GM12878 (cell line): ENCODE results near the gene HIVEP3. TPM values are rescaled to one million over a fixed set of nuclear protein-coding genes. Genes with fewer than 3 reads are reported as not detected.

ENCODE experiments used
- ATAC-seq: fragments of 200-7000 bp; cut with Tn5 transposase; 3 replicates; pipeline ENCODE4 v1.9.1; 2020; ENCODE audit warnings: mild to moderate bottlenecking, moderate library complexity
- BruUV-seq: library from RNA; stranded (reverse); fragments of 400-500 nt; replicated peaks from 2 replicates; lab custom pipeline; 2021; lab: Mats Ljungman, UMichigan
- CTCF ChIA-PET: fragments of 300-600 bp; sonication (Branson Sonifier 250); formaldehyde crosslinking; extraction: SDS; loops from one replicate; lab custom pipeline; 2021; ENCODE audit warnings: inconsistent platforms; lab: Yijun Ruan, JAX
- POLR2A ChIA-PET: fragments of 350-600 bp; formaldehyde crosslinking; extraction: SDS; loops from one replicate; lab custom pipeline; 2021; ENCODE audit warnings: inconsistent platforms; lab: Charles Lee
- RAD21 ChIA-PET: fragments of 300-600 bp; sonication (Branson Sonifier 250); formaldehyde crosslinking; loops from one replicate; lab custom pipeline; 2023; ENCODE audit warnings: antibody characterized with exemption; ENCODE audit not compliant: unreplicated experiment; lab: Charles Lee
- SMC1A ChIA-PET: fragments of 300-600 bp; sonication (Branson Sonifier 250); formaldehyde crosslinking; loops from one replicate; lab custom pipeline; 2023; ENCODE audit not compliant: unreplicated experiment, uncharacterized antibody; lab: Charles Lee
- DNase-seq: peaks from one replicate; pipeline ENCODE4 v3.0.0-alpha.2; 2011; ENCODE audit warnings: low read depth, low spot score
- FAIRE-seq: peaks from 3 replicates; lab custom pipeline; 2011; peaks lifted over from hg19 to GRCh38; lab: Jason Lieb, UNC
- H2AFZ ChIP-seq: 2 replicates; pipeline ENCODE4 v1.6.0; 2011; ENCODE audit warnings: low read depth, low read length, control low read depth; ENCODE audit not compliant: control insufficient read depth
- H3K27ac ChIP-seq: 2 replicates; pipeline ENCODE4 v1.5.1; 2011; ENCODE audit warnings: control low read depth; ENCODE audit not compliant: control insufficient read depth, insufficient read depth
- H3K27me3 ChIP-seq, 2 experiments: replicated peaks in 1 of 2; 2 replicates each; pipeline versions ENCODE4 v1.6.0 to v1.6.1; 2011; ENCODE audit warnings: low read length in 1 of 2; ENCODE audit not compliant: control insufficient read depth in 2 of 2, insufficient read depth in 2 of 2
- H3K36me3 ChIP-seq, 2 experiments: 2 replicates each; pipeline ENCODE4 v1.5.1; 2011; ENCODE audit warnings: low read length in 1 of 2; ENCODE audit not compliant: control insufficient read depth in 2 of 2, insufficient read depth in 2 of 2
- H3K4me1 ChIP-seq: 2 replicates; pipeline ENCODE4 v1.6.1; 2011; ENCODE audit warnings: mild to moderate bottlenecking, low read length, moderate library complexity, mixed read lengths; ENCODE audit not compliant: control insufficient read depth, insufficient read depth
- H3K4me2 ChIP-seq: 2 replicates; pipeline ENCODE4 v1.6.0; 2011; ENCODE audit warnings: control low read depth; ENCODE audit not compliant: control insufficient read depth, insufficient read depth
- H3K4me3 ChIP-seq: fragments of 200-600 bp; sonication (generic); 2 replicates; pipeline ENCODE4 v1.5.1; 2016
- H3K79me2 ChIP-seq: 2 replicates; pipeline ENCODE4 v1.6.0; 2011; ENCODE audit warnings: low read length; ENCODE audit not compliant: control insufficient read depth, insufficient read depth
- H3K9ac ChIP-seq: 2 replicates; pipeline ENCODE4 v1.8.0; 2011; ENCODE audit warnings: low read length, control low read depth, mixed read lengths; ENCODE audit not compliant: control insufficient read depth, insufficient read depth
- H3K9me3 ChIP-seq: replicated peaks from 3 replicates; pipeline ENCODE4 v1.5.1; 2011; ENCODE audit warnings: mild to moderate bottlenecking, low read length; ENCODE audit not compliant: control insufficient read depth, insufficient read depth
- H4K20me1 ChIP-seq: 2 replicates; pipeline ENCODE4 v1.6.0; 2011; ENCODE audit not compliant: control insufficient read depth, insufficient read depth
- BHLHE40 ChIP-seq, 2 experiments: fragments of 450-650 bp in 1 of 2; IDR thresholded peaks; 2 replicates each; pipeline ENCODE4 v1.6.1; 2011 to 2017; ENCODE audit warnings: low read depth in 2 of 2, borderline replicate concordance in 1 of 2, improper control_type of control experiment in 1 of 2, low read length in 1 of 2, mild to moderate bottlenecking in 1 of 2
- CBX5 ChIP-seq: sonication (generic); IDR thresholded peaks from 2 replicates; pipeline ENCODE4 v1.6.1; 2016; ENCODE audit warnings: low read depth, moderate library complexity, mild to moderate bottlenecking, inconsistent platforms
- CEBPB ChIP-seq, 2 experiments: fragments of 150-350 bp in 1 of 2; IDR thresholded peaks; 2 replicates each; pipeline ENCODE4 v1.6.1; 2012 to 2014; ENCODE audit warnings: low read depth in 2 of 2, low read length in 2 of 2, borderline replicate concordance in 1 of 2, inconsistent platforms in 1 of 2
- EP300 ChIP-seq, 2 experiments: fragments of 150-350 bp in 1 of 2; IDR thresholded peaks; 2 replicates each; pipeline ENCODE4 v1.6.1; 2011 to 2012; ENCODE audit warnings: low read depth in 2 of 2, low read length in 2 of 2, borderline replicate concordance in 1 of 2, improper control_type of control experiment in 1 of 2, inconsistent platforms in 1 of 2; ENCODE audit not compliant: control insufficient read depth in 1 of 2
- FOXM1 ChIP-seq: IDR thresholded peaks from 2 replicates; pipeline ENCODE4 v1.6.1; 2012; ENCODE audit warnings: low read depth, mild to moderate bottlenecking, inconsistent platforms, low read length, moderate library complexity
- HDGF ChIP-seq: fragments of 450-650 bp; IDR thresholded peaks from 2 replicates; pipeline ENCODE4 v1.6.1; 2016; ENCODE audit warnings: antibody characterized with exemption
- IKZF1 ChIP-seq: fragments of 450-650 bp; conservative IDR thresholded peaks from 2 replicates; pipeline ENCODE4 v1.6.1; 2017; ENCODE audit warnings: antibody characterized with exemption, mild to moderate bottlenecking
- LARP7 ChIP-seq: fragments of 450-650 bp; IDR thresholded peaks from 2 replicates; pipeline ENCODE4 v1.6.1; 2017; ENCODE audit warnings: mild to moderate bottlenecking
- RELA ChIP-seq: fragments of 450-650 bp; IDR thresholded peaks from 2 replicates; pipeline ENCODE4 v1.8.0; 2014; ENCODE audit warnings: borderline replicate concordance; ENCODE audit not compliant: partially characterized antibody
- SMARCA5 ChIP-seq: fragments of 450-650 bp; IDR thresholded peaks from 2 replicates; pipeline ENCODE4 v1.6.1; 2017; ENCODE audit warnings: mild to moderate bottlenecking
- STAT3 ChIP-seq: IDR thresholded peaks from 2 replicates; pipeline ENCODE4 v1.6.1; 2011; ENCODE audit warnings: low read depth, low read length, improper control_type of control experiment
- ZBTB4 ChIP-seq: fragments of 450-650 bp; formaldehyde crosslinking; IDR thresholded peaks from 2 replicates; pipeline ENCODE4 v1.4.0; 2022; ENCODE audit warnings: mild to moderate bottlenecking, moderate library complexity
- ZNF217 ChIP-seq: fragments of 450-650 bp; IDR thresholded peaks from 2 replicates; pipeline ENCODE4 v1.6.1; 2017; ENCODE audit warnings: antibody characterized with exemption, mild to moderate bottlenecking
- ZNF274 ChIP-seq: IDR thresholded peaks from one replicate; pipeline ENCODE4 v1.8.0; 2011; ENCODE audit not compliant: insufficient read length, insufficient read depth
- ZZZ3 ChIP-seq: IDR thresholded peaks from 2 replicates; pipeline ENCODE4 v1.6.1; 2011; ENCODE audit warnings: low read depth; ENCODE audit not compliant: control insufficient read depth, insufficient read length
- WGBS: methylation state at CpG from one replicate; pipeline ENCODE4 v1.1.6; 2016; ENCODE audit warnings: low lambda C conversion rate; ENCODE audit not compliant: insufficient replicate concordance, insufficient coverage; ENCODE audit errors: missing lambda C conversion rate; 5-methylcytosine and 5-hydroxymethylcytosine counted together
- in situ Hi-C: fragments of 300-500 bp; cut with MboI; formaldehyde crosslinking; loops from 9 replicates; pipeline ENCODE4 v1.14.3; 2018; ENCODE audit warnings: mixed read lengths
- intact Hi-C: fragments of 100-400 bp; cut with micrococcal nuclease; formaldehyde crosslinking; loops from one replicate; pipeline ENCODE4 v1.14.2; 2022; ENCODE audit not compliant: unreplicated experiment
- polyA plus RNA-seq, 11 experiments: library from polyadenylated mRNA; depleted of rRNA in 4 of 11; unstranded in 6 of 11; stranded (reverse) in 5 of 11; fragments of >200 nt; fragmentation: Nextera tagmentation in 4 of 11; fragmentation: Illumina TruSeq in 1 of 11; extraction: Ambion mirVana in 4 of 11; extraction: Trizol in 1 of 11; gene quantifications; 1 replicate in 1 of 11; 2 replicates in 10 of 11; pipeline versions ENCODE4 v1.2.1 to v1.2.3, GENCODE V29; 2011 to 2016; ENCODE audit warnings: inconsistent platforms in 2 of 11, missing spikeins in 2 of 11, low read depth in 1 of 11
- total RNA-seq, 4 experiments: library from RNA; depleted of rRNA in 3 of 4; stranded (reverse); fragments of >200 nt in 3 of 4; fragmentation: Illumina TruSeq in 1 of 4; extraction: Trizol in 1 of 4; gene quantifications; 2 replicates each; pipeline versions ENCODE4 v1.2.1 to v1.2.3, GENCODE V29; 2013 to 2021
- TF ChIP-seq, protein P1 (sequence below): fragments of 450-650 bp; IDR thresholded peaks from 2 replicates; pipeline ENCODE4 v1.6.1; 2016; ENCODE audit warnings: mild to moderate bottlenecking

HIVEP3 gene
- total and polyA plus RNA-seq, 10 of the 15 experiments (the other 5 are each of a cell fraction or from before 2014, with no cell fraction given) = 1.8 to 13.6 (median 3.8) TPM

GRCh38 chr1:41718497-41718896, 200.2 kb downstream of the HIVEP3 start (continued):
- TF ChIP-seq CEBPB (IDR thresholded peaks at IDR 0.05; ENCODE audit: borderline replicate concordance in 1 of 2, low read depth in 2 of 2, low read length in 2 of 2) (no peak), BHLHE40 (IDR thresholded peaks at IDR 0.05; ENCODE audit: borderline replicate concordance in 1 of 2, low read depth in 2 of 2, low read length in 1 of 2) (peak in 1 of 2 experiments; percentile 48; a peak in 1 of 4 replicates), HDGF (0 out of 2 replicates have a peak, but pooled peaks have one; percentile 53), ZNF217 (no peak), SMARCA5 (no peak), IKZF1 (peak; percentile 41; the same call in 1 of the 2 replicates), ZZZ3 (no peak), RELA (no peak), CBX5 (no peak), STAT3 (no peak), ZNF274 (no peak)

- BruUV-seq = no TSS peak
These were observed 202.3 kb downstream of the HIVEP3 start for GRCh38 chr1:41716188-41717130.

More at GRCh38 chr1:41716188-41717130, 202.3 kb downstream of the HIVEP3 start:
- intact Hi-C loops (no loop called here), in situ Hi-C loops (no loop called here)
- WGBS = 77% methylated on average over 12 of the region's 12 CpGs
- H2AFZ ChIP-seq = no peak overlapping the region
- H3K27me3 ChIP-seq = no peaks in the 10 kb centered on the region
- H3K9ac ChIP-seq = no peak overlapping the region
- H4K20me1 ChIP-seq = no peaks in the 10 kb centered on the region
- CTCF ChIA-PET = interaction anchor here (0.6 to 0.8 kb wide), 2 partner anchors 41 to 58 kb away, joined by 3 read pairs; no protein-coding TSS in a partner anchor
- no peaks in the 10 kb centered on the region for H3K9me3 ChIP-seq
- H3K4me2 ChIP-seq = no peak overlapping the region
- ATAC-seq (peak; percentile 9; the same call in 1 of the 3 replicates), FAIRE-seq (no peak), DNase-seq (no peak)
- no peak for TF ChIP-seq LARP7
- TF ChIP-seq ZBTB4 = no peak
- TF ChIP-seq FOXM1 = no peak
- TF ChIP-seq EP300 (IDR thresholded peaks at IDR 0.05; ENCODE audit: borderline replicate concordance in 1 of 2, control insufficient read depth in 1 of 2, low read depth in 2 of 2, low read length in 2 of 2) = no peak
- TF ChIP-seq, protein P1, sequence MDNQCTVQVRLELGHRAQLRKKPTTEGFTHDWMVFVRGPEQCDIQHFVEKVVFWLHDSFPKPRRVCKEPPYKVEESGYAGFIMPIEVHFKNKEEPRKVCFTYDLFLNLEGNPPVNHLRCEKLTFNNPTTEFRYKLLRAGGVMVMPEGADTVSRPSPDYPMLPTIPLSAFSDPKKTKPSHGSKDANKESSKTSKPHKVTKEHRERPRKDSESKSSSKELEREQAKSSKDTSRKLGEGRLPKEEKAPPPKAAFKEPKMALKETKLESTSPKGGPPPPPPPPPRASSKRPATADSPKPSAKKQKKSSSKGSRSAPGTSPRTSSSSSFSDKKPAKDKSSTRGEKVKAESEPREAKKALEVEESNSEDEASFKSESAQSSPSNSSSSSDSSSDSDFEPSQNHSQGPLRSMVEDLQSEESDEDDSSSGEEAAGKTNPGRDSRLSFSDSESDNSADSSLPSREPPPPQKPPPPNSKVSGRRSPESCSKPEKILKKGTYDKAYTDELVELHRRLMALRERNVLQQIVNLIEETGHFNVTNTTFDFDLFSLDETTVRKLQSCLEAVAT = no peak
- POLR2A ChIA-PET = interaction anchor here (1.0 to 1.2 kb wide), 3 partner anchors 17 to 43 kb away, joined by 3 to 9 read pairs (median 4); no protein-coding TSS in a partner anchor
- peaks cover 45% of the 10 kb centered on the region for H3K4me1 ChIP-seq
- H3K27ac ChIP-seq = no peak overlapping the region
- no peak overlapping the region for H3K4me3 ChIP-seq
- H3K36me3 ChIP-seq = no peaks in the 10 kb centered on the region
- SMC1A ChIA-PET = interaction anchor here (1.1 to 1.6 kb wide), 4 partner anchors 13 to 85 kb away, joined by 4 to 7 read pairs (median 5); no protein-coding TSS in a partner anchor
- RAD21 ChIA-PET = interaction anchor here (1.0 to 14.9 kb wide), 2 partner anchors 56 to 102 kb away, joined by 3 to 262 read pairs; no protein-coding TSS in a partner anchor
- no peaks in the 10 kb centered on the region; the same call in 1 of the 2 replicates for H3K79me2 ChIP-seq
